Measurements from ENCODE around the gene DGCR6L.
"Not testable (repeated sequence)": the region's sequence is repeated elsewhere in the genome, so short reads cannot be mapped to it uniquely, and the experiment has no call there.

- not testable (repeated sequence) for TF ChIP-seq TAF1 (IDR thresholded peaks at IDR 0.05; ENCODE audit: borderline replicate concordance, low read depth, low read length); POLR2A (IDR thresholded peaks at IDR 0.05; ENCODE audit: low read depth, low read length); POLR2AphosphoS5 (IDR thresholded peaks at IDR 0.05; ENCODE audit: low read depth, low read length)
Observed at GRCh38 chr22:20328569-20328930, 8.7 kb upstream of the DGCR6L start.
